Adrenal gland (tissue), 5 donors: Measurements from ENCODE around the gene ASPHD1.

Source experiments
- POLR2A ChIP-seq, 2 donors: fragments of 450-650 bp; IDR thresholded peaks; one replicate each; pipeline ENCODE4 v1.6.1; 2017; ENCODE audit warnings: antibody characterized with exemption in 2 of 2, mild to moderate bottlenecking in 2 of 2, moderate library complexity in 1 of 2
- TF ChIP-seq, protein P1 (sequence below), 6 experiments: fragments of 450-650 bp in 4 of 6; fragments of 200-600 bp in 2 of 6; sonication (generic) in 1 of 6; IDR thresholded peaks; 1 replicate in 5 of 6; 2 replicates in 1 of 6; pipeline versions ENCODE4 v1.5.1 to v1.8.0; 2016 to 2021; ENCODE audit warnings: antibody characterized with exemption in 6 of 6, mild to moderate bottlenecking in 2 of 6, moderate library complexity in 1 of 6
- donor health status: DM: no; HTN: no; CAD: no.

DNA sequence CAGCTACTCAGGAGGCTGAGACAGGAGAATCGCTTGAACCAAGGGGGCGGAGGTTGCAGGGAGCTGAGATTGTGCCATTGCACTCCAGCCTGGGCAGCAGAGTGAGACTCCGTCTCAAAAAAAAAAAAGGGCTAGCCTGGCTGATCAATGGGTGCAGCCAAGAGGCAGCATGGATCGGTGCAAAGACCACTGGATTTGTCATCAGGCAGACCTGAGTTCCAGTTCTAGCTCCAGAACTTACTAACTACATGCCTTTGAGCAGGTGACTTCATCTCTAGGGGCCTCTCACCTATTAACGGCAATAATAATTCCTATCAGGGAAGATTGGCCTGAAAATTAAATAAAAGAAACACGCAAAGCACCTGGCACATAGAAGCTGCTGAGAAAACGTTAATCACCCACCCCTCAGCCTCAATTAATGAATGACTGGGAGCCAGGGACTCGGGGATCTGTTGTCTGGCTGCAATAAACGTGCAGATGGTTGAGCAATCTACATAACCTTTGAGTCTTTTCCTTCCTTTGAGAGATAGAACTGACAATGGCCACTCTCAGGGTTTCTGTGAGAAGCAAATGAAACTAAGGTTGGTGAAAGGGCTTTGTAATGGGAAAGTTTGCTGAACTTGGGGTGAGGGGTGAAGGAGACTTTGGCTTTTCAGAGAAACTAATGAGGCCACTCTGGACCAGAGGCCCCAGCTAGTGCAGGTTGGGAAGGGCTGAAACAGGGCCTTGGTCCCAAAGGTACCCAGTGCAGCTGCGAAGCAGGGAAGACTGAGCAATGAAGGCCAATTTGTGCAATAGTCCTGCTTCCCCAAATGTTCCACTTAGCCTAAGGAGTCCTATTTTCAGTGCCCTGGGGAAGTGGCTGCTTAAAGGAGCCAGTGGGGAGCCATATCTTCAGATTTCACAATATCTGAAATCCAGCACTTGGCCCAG lies 8.5 kb upstream of the ASPHD1 start:
- TF ChIP-seq, protein P1, sequence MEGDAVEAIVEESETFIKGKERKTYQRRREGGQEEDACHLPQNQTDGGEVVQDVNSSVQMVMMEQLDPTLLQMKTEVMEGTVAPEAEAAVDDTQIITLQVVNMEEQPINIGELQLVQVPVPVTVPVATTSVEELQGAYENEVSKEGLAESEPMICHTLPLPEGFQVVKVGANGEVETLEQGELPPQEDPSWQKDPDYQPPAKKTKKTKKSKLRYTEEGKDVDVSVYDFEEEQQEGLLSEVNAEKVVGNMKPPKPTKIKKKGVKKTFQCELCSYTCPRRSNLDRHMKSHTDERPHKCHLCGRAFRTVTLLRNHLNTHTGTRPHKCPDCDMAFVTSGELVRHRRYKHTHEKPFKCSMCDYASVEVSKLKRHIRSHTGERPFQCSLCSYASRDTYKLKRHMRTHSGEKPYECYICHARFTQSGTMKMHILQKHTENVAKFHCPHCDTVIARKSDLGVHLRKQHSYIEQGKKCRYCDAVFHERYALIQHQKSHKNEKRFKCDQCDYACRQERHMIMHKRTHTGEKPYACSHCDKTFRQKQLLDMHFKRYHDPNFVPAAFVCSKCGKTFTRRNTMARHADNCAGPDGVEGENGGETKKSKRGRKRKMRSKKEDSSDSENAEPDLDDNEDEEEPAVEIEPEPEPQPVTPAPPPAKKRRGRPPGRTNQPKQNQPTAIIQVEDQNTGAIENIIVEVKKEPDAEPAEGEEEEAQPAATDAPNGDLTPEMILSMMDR (IDR thresholded peaks at IDR 0.05), result no peak
- no peak for TF ChIP-seq POLR2A (IDR thresholded peaks at IDR 0.05)
